H9 (cell line): ENCODE results near the gene HDAC6. TPM values are rescaled to one million over a fixed set of nuclear protein-coding genes. Genes with fewer than 3 reads are reported as not detected.

ENCODE experiments used
- DNase-seq: peaks from one replicate; pipeline ENCODE4 v3.0.0-alpha.2; 2017
- H2AFZ ChIP-seq: one replicate; pipeline ENCODE4 v1.6.1; 2013; ENCODE audit warnings: mild to moderate bottlenecking, low read length, control low read depth, moderate library complexity
- H2AK5ac ChIP-seq: 2 replicates; pipeline ENCODE4 v1.6.1; 2013; ENCODE audit warnings: low read length, control low read depth, mixed read lengths; ENCODE audit not compliant: insufficient read length
- H2BK120ac ChIP-seq: one replicate; pipeline ENCODE4 v1.6.1; 2013; ENCODE audit warnings: low read depth, mild to moderate bottlenecking, low read length, control low read depth, inconsistent platforms; ENCODE audit not compliant: poor library complexity, severe bottlenecking
- H2BK12ac ChIP-seq: 2 replicates; pipeline ENCODE4 v1.6.1; 2013; ENCODE audit warnings: low read length, control low read depth, mixed read lengths, low read depth; ENCODE audit not compliant: insufficient read length
- H2BK15ac ChIP-seq: 2 replicates; pipeline ENCODE4 v1.6.1; 2013; ENCODE audit warnings: low read depth, low read length, control low read depth
- H2BK20ac ChIP-seq: one replicate; pipeline ENCODE4 v1.6.1; 2013; ENCODE audit warnings: low read depth, mild to moderate bottlenecking, low read length, control low read depth, inconsistent platforms; ENCODE audit not compliant: poor library complexity, severe bottlenecking
- H2BK5ac ChIP-seq: 2 replicates; pipeline ENCODE4 v1.6.1; 2013; ENCODE audit warnings: low read length, control low read depth, mixed read lengths; ENCODE audit not compliant: insufficient read length
- H3K14ac ChIP-seq: 2 replicates; pipeline ENCODE4 v1.6.1; 2013; ENCODE audit warnings: low read length, control low read depth; ENCODE audit not compliant: insufficient read depth
- H3K18ac ChIP-seq: 2 replicates; pipeline ENCODE4 v1.6.1; 2013; ENCODE audit warnings: low read depth, mild to moderate bottlenecking, mixed read lengths, low read length, control low read depth; ENCODE audit not compliant: insufficient read length
- H3K23ac ChIP-seq: 2 replicates; pipeline ENCODE4 v1.6.1; 2013; ENCODE audit warnings: low read length, control low read depth, mixed read lengths, low read depth; ENCODE audit not compliant: insufficient read length
- H3K23me2 ChIP-seq: 2 replicates; pipeline ENCODE4 v1.6.1; 2013; ENCODE audit warnings: low read depth, mild to moderate bottlenecking, mixed read lengths, low read length, control low read depth; ENCODE audit not compliant: insufficient read length, poor library complexity, severe bottlenecking
- H3K27ac ChIP-seq: 2 replicates; pipeline ENCODE4 v1.5.1; 2013; ENCODE audit warnings: low read length, control low read depth, mixed read lengths, low read depth; ENCODE audit not compliant: insufficient read length
- H3K27me3 ChIP-seq: 2 replicates; pipeline ENCODE4 v1.6.1; 2013; ENCODE audit warnings: low read length, control low read depth, inconsistent platforms; ENCODE audit not compliant: insufficient read depth
- H3K4ac ChIP-seq: 2 replicates; pipeline ENCODE4 v1.6.1; 2013; ENCODE audit warnings: low read depth, mild to moderate bottlenecking, control low read depth, inconsistent platforms, low read length, moderate library complexity
- H3K4me1 ChIP-seq: 2 replicates; pipeline ENCODE4 v1.6.1; 2013; ENCODE audit warnings: low read length, control low read depth, inconsistent platforms; ENCODE audit not compliant: insufficient read depth
- H3K4me2 ChIP-seq: 2 replicates; pipeline ENCODE4 v1.6.1; 2013; ENCODE audit warnings: low read length, control low read depth, mixed read lengths; ENCODE audit not compliant: insufficient read length, insufficient read depth
- H3K56ac ChIP-seq: 2 replicates; pipeline ENCODE4 v1.6.1; 2013; ENCODE audit warnings: low read depth, mild to moderate bottlenecking, mixed read lengths, low read length, control low read depth; ENCODE audit not compliant: insufficient read length
- H3K79me1 ChIP-seq: 2 replicates; pipeline ENCODE4 v1.6.1; 2013; ENCODE audit warnings: low read depth, mild to moderate bottlenecking, moderate library complexity, low read length, control low read depth, inconsistent platforms; ENCODE audit not compliant: insufficient read depth, poor library complexity, severe bottlenecking
- H3K79me2 ChIP-seq: 2 replicates; pipeline ENCODE4 v1.6.1; 2013; ENCODE audit warnings: low read length, control low read depth, inconsistent platforms; ENCODE audit not compliant: insufficient read depth
- H3K9ac ChIP-seq: 2 replicates; pipeline ENCODE4 v1.6.1; 2013; ENCODE audit warnings: low read length, control low read depth, mixed read lengths; ENCODE audit not compliant: insufficient read length; ENCODE audit errors: extremely low read depth
- H3K9me3 ChIP-seq: one replicate; pipeline ENCODE4 v1.6.1; 2013; ENCODE audit warnings: low read depth, low read length, inconsistent platforms; ENCODE audit not compliant: control insufficient read depth
- H3T11ph ChIP-seq: one replicate; pipeline ENCODE4 v1.6.1; 2013; ENCODE audit warnings: mild to moderate bottlenecking, low read length, control low read depth, inconsistent platforms
- H4K20me1 ChIP-seq: one replicate; pipeline ENCODE4 v1.6.1; 2013; ENCODE audit not compliant: control insufficient read depth, insufficient read length, insufficient read depth
- H4K5ac ChIP-seq: 2 replicates; pipeline ENCODE4 v1.6.1; 2013; ENCODE audit warnings: low read depth, mild to moderate bottlenecking, mixed read lengths, low read length, control low read depth; ENCODE audit not compliant: insufficient read length
- H4K8ac ChIP-seq: replicated peaks from 2 replicates; pipeline ENCODE4 v1.6.1; 2013; ENCODE audit warnings: low read length, control low read depth, mixed read lengths, low read depth; ENCODE audit not compliant: insufficient read length
- H4K91ac ChIP-seq: 2 replicates; pipeline ENCODE4 v1.6.1; 2013; ENCODE audit warnings: low read depth, mild to moderate bottlenecking, moderate library complexity, mixed read lengths, low read length, control low read depth; ENCODE audit not compliant: insufficient read length
- H3K27ac Mint-ChIP-seq, 3 experiments: 2 replicates in 2 of 3; 3 replicates in 1 of 3; pipeline ENCODE4 v1.8.0; 2020 to 2021; ENCODE audit warnings: mixed read lengths in 3 of 3, mild to moderate bottlenecking in 1 of 3, moderate library complexity in 1 of 3
- H3K27me3 Mint-ChIP-seq: 2 replicates; pipeline ENCODE4 v1.8.0; 2021; ENCODE audit warnings: low read depth, mild to moderate bottlenecking, moderate library complexity, mixed read lengths
- H3K36me3 Mint-ChIP-seq, 3 experiments: 2 replicates in 2 of 3; 3 replicates in 1 of 3; pipeline ENCODE4 v1.8.0; 2020 to 2021; ENCODE audit warnings: low read depth in 3 of 3, mixed read lengths in 3 of 3; ENCODE audit not compliant: insufficient read depth in 1 of 3
- H3K4me1 Mint-ChIP-seq, 2 experiments: 2 replicates each; pipeline ENCODE4 v1.8.0; 2020; ENCODE audit warnings: mixed read lengths in 2 of 2
- H3K4me3 Mint-ChIP-seq, 2 experiments: 2 replicates in 1 of 2; 3 replicates in 1 of 2; pipeline ENCODE4 v1.8.0; 2020 to 2021; ENCODE audit warnings: mild to moderate bottlenecking in 2 of 2, mixed read lengths in 2 of 2, moderate library complexity in 1 of 2
- H3K9me3 Mint-ChIP-seq, 2 experiments: 2 replicates in 1 of 2; 3 replicates in 1 of 2; pipeline ENCODE4 v1.8.0; 2020; ENCODE audit warnings: mild to moderate bottlenecking in 2 of 2, mixed read lengths in 2 of 2, moderate library complexity in 1 of 2
- WGBS: extraction: QIAGEN DNeasy Blood & Tissue Kit; methylation state at CpG from one replicate; pipeline ENCODE4 v1.1.7; 2013; ENCODE audit warnings: missing lambda C conversion rate, low lambda C conversion rate, mixed read lengths; ENCODE audit not compliant: insufficient read length; ENCODE audit errors: extremely low coverage; 5-methylcytosine and 5-hydroxymethylcytosine counted together
- total RNA-seq: library from RNA; stranded (reverse); gene quantifications from 2 replicates; pipeline ENCODE4 v1.2.1, GENCODE V29; 2021
- TF ChIP-seq, protein P1 (sequence below): fragments of 200-600 bp; sonication (generic); conservative IDR thresholded peaks from 3 replicates; pipeline ENCODE4 v1.8.0; 2021; ENCODE audit warnings: antibody characterized with exemption, mild to moderate bottlenecking

The HDAC6 gene
- total RNA-seq, 1 experiment from 2014 or later: 52.8 TPM

DNA sequence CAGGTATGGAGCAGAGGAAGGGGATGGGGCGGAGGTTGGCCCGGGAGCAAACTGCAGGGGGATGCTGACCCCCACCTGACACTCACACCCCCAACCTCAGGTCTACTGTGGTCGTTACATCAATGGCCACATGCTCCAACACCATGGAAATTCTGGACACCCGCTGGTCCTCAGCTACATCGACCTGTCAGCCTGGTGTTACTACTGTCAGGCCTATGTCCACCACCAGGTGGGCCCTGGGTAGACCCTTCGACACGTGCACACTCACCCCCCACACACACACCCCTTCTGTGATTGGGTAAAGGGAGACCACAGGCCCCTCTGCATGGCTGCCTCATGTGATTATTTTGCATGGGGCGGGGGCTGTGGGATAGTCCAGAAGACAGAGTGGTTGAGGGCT is 22.2 kb downstream of the HDAC6 start:
- peaks cover 62 to 82% of the 10 kb centered on the region in 2 experiments for H3K9me3 Mint-ChIP-seq

More for the DNA sequence above, 22.2 kb downstream of the HDAC6 start:
- Histone ChIP-seq H3K79me1 (no peaks in the 10 kb centered on the region), H3K23me2 (no peaks in the 10 kb centered on the region), H3K4me1 (no peaks in the 10 kb centered on the region), H3K56ac (no peak overlapping the region), H2BK20ac (no peak overlapping the region), H3K9me3 (peaks cover 16% of the 10 kb centered on the region), H4K5ac (no peak overlapping the region), H4K91ac (no peak overlapping the region), H3K27ac (no peak overlapping the region), H2BK5ac (no peak overlapping the region), H4K8ac (no peak overlapping the region), H2AK5ac (no peak overlapping the region), H2AFZ (no peak overlapping the region), H4K20me1 (no peaks in the 10 kb centered on the region), H2BK15ac (no peak overlapping the region), H3K23ac (no peak overlapping the region), H3K4ac (no peak overlapping the region), H3K79me2 (no peaks in the 10 kb centered on the region), H3K18ac (no peak overlapping the region), H2BK120ac (no peak overlapping the region), H2BK12ac (no peak overlapping the region), H3K27me3 (no peaks in the 10 kb centered on the region), H3K14ac (no peak overlapping the region), H3K4me2 (no peak overlapping the region), H3T11ph (no peak overlapping the region), H3K9ac (no peak overlapping the region)
- peaks cover 1% of the 10 kb centered on the region; the same call in 1 of the 2 replicates for H3K27me3 Mint-ChIP-seq
- no peak for DNase-seq
- H3K36me3 Mint-ChIP-seq: peaks cover 33 to 61% (median 47%) of the 10 kb centered on the region in 3 experiments
- WGBS: no CpG with 5 or more reads among the region's 8 CpGs
- H3K27ac Mint-ChIP-seq: no peak overlapping the region
- TF ChIP-seq, protein P1, sequence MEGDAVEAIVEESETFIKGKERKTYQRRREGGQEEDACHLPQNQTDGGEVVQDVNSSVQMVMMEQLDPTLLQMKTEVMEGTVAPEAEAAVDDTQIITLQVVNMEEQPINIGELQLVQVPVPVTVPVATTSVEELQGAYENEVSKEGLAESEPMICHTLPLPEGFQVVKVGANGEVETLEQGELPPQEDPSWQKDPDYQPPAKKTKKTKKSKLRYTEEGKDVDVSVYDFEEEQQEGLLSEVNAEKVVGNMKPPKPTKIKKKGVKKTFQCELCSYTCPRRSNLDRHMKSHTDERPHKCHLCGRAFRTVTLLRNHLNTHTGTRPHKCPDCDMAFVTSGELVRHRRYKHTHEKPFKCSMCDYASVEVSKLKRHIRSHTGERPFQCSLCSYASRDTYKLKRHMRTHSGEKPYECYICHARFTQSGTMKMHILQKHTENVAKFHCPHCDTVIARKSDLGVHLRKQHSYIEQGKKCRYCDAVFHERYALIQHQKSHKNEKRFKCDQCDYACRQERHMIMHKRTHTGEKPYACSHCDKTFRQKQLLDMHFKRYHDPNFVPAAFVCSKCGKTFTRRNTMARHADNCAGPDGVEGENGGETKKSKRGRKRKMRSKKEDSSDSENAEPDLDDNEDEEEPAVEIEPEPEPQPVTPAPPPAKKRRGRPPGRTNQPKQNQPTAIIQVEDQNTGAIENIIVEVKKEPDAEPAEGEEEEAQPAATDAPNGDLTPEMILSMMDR: no peak
- H3K4me3 Mint-ChIP-seq: no peak overlapping the region
- H3K4me1 Mint-ChIP-seq: peaks cover 0 to 6% of the 10 kb centered on the region in 2 experiments; a peak in 3 of 4 replicates
